GM12878 (cell line): ENCODE results near the gene CA5A. TPM values are rescaled to one million over a fixed set of nuclear protein-coding genes. Genes with fewer than 3 reads are reported as not detected.
A peak's percentile ranks its signal among the peaks of the same experiment; 100 is the strongest.

Experiments used
- ATAC-seq: fragments of 200-7000 bp; cut with Tn5 transposase; 3 replicates; pipeline ENCODE4 v1.9.1; 2020; ENCODE audit warnings: mild to moderate bottlenecking, moderate library complexity
- BruUV-seq: library from RNA; stranded (reverse); fragments of 400-500 nt; replicated peaks from 2 replicates; lab custom pipeline; 2021; lab: Mats Ljungman, UMichigan
- CTCF ChIA-PET: fragments of 300-600 bp; sonication (Branson Sonifier 250); formaldehyde crosslinking; extraction: SDS; loops from one replicate; lab custom pipeline; 2021; ENCODE audit warnings: inconsistent platforms; lab: Yijun Ruan, JAX
- POLR2A ChIA-PET: fragments of 350-600 bp; formaldehyde crosslinking; extraction: SDS; loops from one replicate; lab custom pipeline; 2021; ENCODE audit warnings: inconsistent platforms; lab: Charles Lee
- RAD21 ChIA-PET: fragments of 300-600 bp; sonication (Branson Sonifier 250); formaldehyde crosslinking; loops from one replicate; lab custom pipeline; 2023; ENCODE audit warnings: antibody characterized with exemption; ENCODE audit not compliant: unreplicated experiment; lab: Charles Lee
- SMC1A ChIA-PET: fragments of 300-600 bp; sonication (Branson Sonifier 250); formaldehyde crosslinking; loops from one replicate; lab custom pipeline; 2023; ENCODE audit not compliant: unreplicated experiment, uncharacterized antibody; lab: Charles Lee
- DNase-seq: peaks from one replicate; pipeline ENCODE4 v3.0.0-alpha.2; 2011; ENCODE audit warnings: low read depth, low spot score
- FAIRE-seq: peaks from 3 replicates; lab custom pipeline; 2011; peaks lifted over from hg19 to GRCh38; lab: Jason Lieb, UNC
- H2AFZ ChIP-seq: 2 replicates; pipeline ENCODE4 v1.6.0; 2011; ENCODE audit warnings: low read depth, low read length, control low read depth; ENCODE audit not compliant: control insufficient read depth
- H3K27ac ChIP-seq: 2 replicates; pipeline ENCODE4 v1.5.1; 2011; ENCODE audit warnings: control low read depth; ENCODE audit not compliant: control insufficient read depth, insufficient read depth
- H3K27me3 ChIP-seq, 2 experiments: replicated peaks in 1 of 2; 2 replicates each; pipeline versions ENCODE4 v1.6.0 to v1.6.1; 2011; ENCODE audit warnings: low read length in 1 of 2; ENCODE audit not compliant: control insufficient read depth in 2 of 2, insufficient read depth in 2 of 2
- H3K36me3 ChIP-seq, 2 experiments: 2 replicates each; pipeline ENCODE4 v1.5.1; 2011; ENCODE audit warnings: low read length in 1 of 2; ENCODE audit not compliant: control insufficient read depth in 2 of 2, insufficient read depth in 2 of 2
- H3K4me1 ChIP-seq: 2 replicates; pipeline ENCODE4 v1.6.1; 2011; ENCODE audit warnings: mild to moderate bottlenecking, low read length, moderate library complexity, mixed read lengths; ENCODE audit not compliant: control insufficient read depth, insufficient read depth
- H3K4me2 ChIP-seq: 2 replicates; pipeline ENCODE4 v1.6.0; 2011; ENCODE audit warnings: control low read depth; ENCODE audit not compliant: control insufficient read depth, insufficient read depth
- H3K4me3 ChIP-seq: fragments of 200-600 bp; sonication (generic); 2 replicates; pipeline ENCODE4 v1.5.1; 2016
- H3K79me2 ChIP-seq: 2 replicates; pipeline ENCODE4 v1.6.0; 2011; ENCODE audit warnings: low read length; ENCODE audit not compliant: control insufficient read depth, insufficient read depth
- H3K9ac ChIP-seq: 2 replicates; pipeline ENCODE4 v1.8.0; 2011; ENCODE audit warnings: low read length, control low read depth, mixed read lengths; ENCODE audit not compliant: control insufficient read depth, insufficient read depth
- H3K9me3 ChIP-seq: replicated peaks from 3 replicates; pipeline ENCODE4 v1.5.1; 2011; ENCODE audit warnings: mild to moderate bottlenecking, low read length; ENCODE audit not compliant: control insufficient read depth, insufficient read depth
- H4K20me1 ChIP-seq: 2 replicates; pipeline ENCODE4 v1.6.0; 2011; ENCODE audit not compliant: control insufficient read depth, insufficient read depth
- BHLHE40 ChIP-seq, 2 experiments: fragments of 450-650 bp in 1 of 2; IDR thresholded peaks; 2 replicates each; pipeline ENCODE4 v1.6.1; 2011 to 2017; ENCODE audit warnings: low read depth in 2 of 2, borderline replicate concordance in 1 of 2, improper control_type of control experiment in 1 of 2, low read length in 1 of 2, mild to moderate bottlenecking in 1 of 2
- CHD4 ChIP-seq: fragments of 200-600 bp; sonication (generic); IDR thresholded peaks from 2 replicates; pipeline ENCODE4 v1.6.1; 2016; ENCODE audit warnings: mild to moderate bottlenecking
- HDGF ChIP-seq: fragments of 450-650 bp; IDR thresholded peaks from 2 replicates; pipeline ENCODE4 v1.6.1; 2016; ENCODE audit warnings: antibody characterized with exemption
- IKZF1 ChIP-seq: fragments of 450-650 bp; conservative IDR thresholded peaks from 2 replicates; pipeline ENCODE4 v1.6.1; 2017; ENCODE audit warnings: antibody characterized with exemption, mild to moderate bottlenecking
- MEF2A ChIP-seq: IDR thresholded peaks from 2 replicates; pipeline ENCODE4 v1.6.1; 2011; ENCODE audit warnings: low read depth, mild to moderate bottlenecking, low read length, moderate library complexity; ENCODE audit not compliant: insufficient read depth
- POLR2A ChIP-seq: IDR thresholded peaks from 2 replicates; pipeline ENCODE4 v1.6.1; 2011; ENCODE audit warnings: low read depth, mild to moderate bottlenecking, low read length
- POLR2AphosphoS5 ChIP-seq: IDR thresholded peaks from 2 replicates; pipeline ENCODE4 v1.6.1; 2011; ENCODE audit warnings: mild to moderate bottlenecking, low read length, inconsistent platforms
- TCF12 ChIP-seq: IDR thresholded peaks from 2 replicates; pipeline ENCODE4 v1.6.1; 2011; ENCODE audit warnings: low read depth, mild to moderate bottlenecking, low read length
- TCF3 ChIP-seq: IDR thresholded peaks from 2 replicates; pipeline ENCODE4 v1.6.1; 2012; ENCODE audit warnings: low read depth, mild to moderate bottlenecking, low read length, borderline replicate concordance; ENCODE audit not compliant: insufficient read depth
- YBX1 ChIP-seq: fragments of 450-650 bp; IDR thresholded peaks from 2 replicates; pipeline ENCODE4 v1.6.1; 2016; ENCODE audit warnings: antibody characterized with exemption
- ZBTB40 ChIP-seq: fragments of 450-650 bp; IDR thresholded peaks from 2 replicates; pipeline ENCODE4 v1.6.1; 2016; ENCODE audit warnings: mild to moderate bottlenecking, moderate library complexity, borderline replicate concordance
- WGBS: methylation state at CpG from one replicate; pipeline ENCODE4 v1.1.6; 2016; ENCODE audit warnings: low lambda C conversion rate; ENCODE audit not compliant: insufficient replicate concordance, insufficient coverage; ENCODE audit errors: missing lambda C conversion rate; 5-methylcytosine and 5-hydroxymethylcytosine counted together
- in situ Hi-C: fragments of 300-500 bp; cut with MboI; formaldehyde crosslinking; loops from 9 replicates; pipeline ENCODE4 v1.14.3; 2018; ENCODE audit warnings: mixed read lengths
- intact Hi-C: fragments of 100-400 bp; cut with micrococcal nuclease; formaldehyde crosslinking; loops from one replicate; pipeline ENCODE4 v1.14.2; 2022; ENCODE audit not compliant: unreplicated experiment
- polyA plus RNA-seq, 11 experiments: library from polyadenylated mRNA; depleted of rRNA in 4 of 11; unstranded in 6 of 11; stranded (reverse) in 5 of 11; fragments of >200 nt; fragmentation: Nextera tagmentation in 4 of 11; fragmentation: Illumina TruSeq in 1 of 11; extraction: Ambion mirVana in 4 of 11; extraction: Trizol in 1 of 11; gene quantifications; 1 replicate in 1 of 11; 2 replicates in 10 of 11; pipeline versions ENCODE4 v1.2.1 to v1.2.3, GENCODE V29; 2011 to 2016; ENCODE audit warnings: inconsistent platforms in 2 of 11, missing spikeins in 2 of 11, low read depth in 1 of 11
- total RNA-seq, 4 experiments: library from RNA; depleted of rRNA in 3 of 4; stranded (reverse); fragments of >200 nt in 3 of 4; fragmentation: Illumina TruSeq in 1 of 4; extraction: Trizol in 1 of 4; gene quantifications; 2 replicates each; pipeline versions ENCODE4 v1.2.1 to v1.2.3, GENCODE V29; 2013 to 2021
- TF ChIP-seq, protein P1 (sequence below): IDR thresholded peaks from 2 replicates; pipeline ENCODE4 v1.6.1; 2011; ENCODE audit warnings: borderline replicate concordance, low read depth, mild to moderate bottlenecking, moderate library complexity, low read length; ENCODE audit not compliant: insufficient read depth, poor library complexity, severe bottlenecking
- TF ChIP-seq, protein P2 (sequence below): IDR thresholded peaks from 2 replicates; pipeline ENCODE4 v1.6.1; 2011; ENCODE audit warnings: low read depth, mild to moderate bottlenecking, low read length, moderate library complexity, borderline replicate concordance; ENCODE audit errors: extremely low read depth
- TF ChIP-seq, protein P3 (sequence below): fragments of 450-650 bp; formaldehyde crosslinking; IDR thresholded peaks from 2 replicates; pipeline ENCODE4 v1.5.0; 2022; ENCODE audit warnings: mild to moderate bottlenecking, missing genetic modification characterization

Gene CA5A
- total and polyA plus RNA-seq, 10 of the 15 experiments (the other 5 are each of a cell fraction or from before 2014, with no cell fraction given), result not detected

DNA sequence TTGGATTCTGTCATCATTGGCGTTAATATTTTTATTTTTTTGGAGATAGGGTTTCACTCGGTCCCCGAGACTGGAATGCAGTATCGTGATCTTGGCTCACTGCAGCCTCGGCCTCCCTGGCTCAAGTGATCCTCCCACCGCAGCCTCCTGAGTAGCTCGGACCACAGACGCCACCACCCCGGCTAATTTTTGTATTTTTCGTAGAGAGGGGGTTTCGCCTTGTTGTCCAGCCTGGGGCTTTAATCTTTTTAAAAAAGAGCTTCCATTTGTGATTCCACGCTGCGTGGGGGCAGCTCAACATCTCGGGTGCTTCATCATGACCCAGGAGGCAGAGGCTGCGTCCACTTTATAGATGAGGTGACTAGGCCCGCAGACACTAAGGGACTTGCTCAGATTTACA is 16.4 kb upstream of the CA5A start:
- intact Hi-C loops, result loop anchor here (5.0 to 10.0 kb wide), 2 partner anchors 92 to 175 kb away; no protein-coding TSS in a partner anchor
- no TSS peak for BruUV-seq
- RAD21 ChIA-PET, result no interaction called here
- POLR2A ChIA-PET, result interaction anchor here (0.6 to 1.4 kb wide), 4 partner anchors 15 to 146 kb away, joined by 3 to 5 read pairs (median 3); no protein-coding TSS in a partner anchor
- Histone ChIP-seq H3K27ac (no peak overlapping the region), H2AFZ (no peak overlapping the region), H3K27me3 (no peaks in the 10 kb centered on the region), H3K9ac (peak overlapping the region; percentile 100), H3K4me3 (peak overlapping the region; percentile 91), H3K4me2 (peak overlapping the region; percentile 83), H4K20me1 (no peaks in the 10 kb centered on the region), H3K9me3 (no peaks in the 10 kb centered on the region), H3K4me1 (peaks cover 28% of the 10 kb centered on the region), H3K36me3 (peaks cover 0 to 8% of the 10 kb centered on the region in 2 experiments; a peak in 1 of 4 replicates), H3K79me2 (peaks cover 58% of the 10 kb centered on the region)
- no peak for ATAC-seq
- CTCF ChIA-PET, result interaction anchor here (0.9 to 1.8 kb wide), 6 partner anchors 10 to 619 kb away, joined by 3 to 4 read pairs (median 3); no protein-coding TSS in a partner anchor
- in situ Hi-C loops, result loop anchor here (25.0 kb wide), 1 partner anchor 485 kb away; no protein-coding TSS in a partner anchor
- no peak for FAIRE-seq
- no peak for DNase-seq
- SMC1A ChIA-PET, result interaction anchor here (1.6 kb wide), 1 partner anchor 174 kb away, joined by 5 read pairs; no protein-coding TSS in a partner anchor
- TF ChIP-seq POLR2A (no peak), POLR2AphosphoS5 (no peak), YBX1 (no peak), BHLHE40 (IDR thresholded peaks at IDR 0.05; ENCODE audit: borderline replicate concordance in 1 of 2, low read depth in 2 of 2, low read length in 1 of 2) (no peak), ZBTB40 (no peak), TCF12 (no peak), TCF3 (no peak), MEF2A (no peak), CHD4 (no peak), HDGF (no peak), IKZF1 (no peak)
- TF ChIP-seq, protein P1, sequence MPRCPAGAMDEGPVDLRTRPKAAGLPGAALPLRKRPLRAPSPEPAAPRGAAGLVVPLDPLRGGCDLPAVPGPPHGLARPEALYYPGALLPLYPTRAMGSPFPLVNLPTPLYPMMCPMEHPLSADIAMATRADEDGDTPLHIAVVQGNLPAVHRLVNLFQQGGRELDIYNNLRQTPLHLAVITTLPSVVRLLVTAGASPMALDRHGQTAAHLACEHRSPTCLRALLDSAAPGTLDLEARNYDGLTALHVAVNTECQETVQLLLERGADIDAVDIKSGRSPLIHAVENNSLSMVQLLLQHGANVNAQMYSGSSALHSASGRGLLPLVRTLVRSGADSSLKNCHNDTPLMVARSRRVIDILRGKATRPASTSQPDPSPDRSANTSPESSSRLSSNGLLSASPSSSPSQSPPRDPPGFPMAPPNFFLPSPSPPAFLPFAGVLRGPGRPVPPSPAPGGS, result no peak
- TF ChIP-seq, protein P2, sequence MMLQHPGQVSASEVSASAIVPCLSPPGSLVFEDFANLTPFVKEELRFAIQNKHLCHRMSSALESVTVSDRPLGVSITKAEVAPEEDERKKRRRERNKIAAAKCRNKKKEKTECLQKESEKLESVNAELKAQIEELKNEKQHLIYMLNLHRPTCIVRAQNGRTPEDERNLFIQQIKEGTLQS, result no peak
- TF ChIP-seq, protein P3, sequence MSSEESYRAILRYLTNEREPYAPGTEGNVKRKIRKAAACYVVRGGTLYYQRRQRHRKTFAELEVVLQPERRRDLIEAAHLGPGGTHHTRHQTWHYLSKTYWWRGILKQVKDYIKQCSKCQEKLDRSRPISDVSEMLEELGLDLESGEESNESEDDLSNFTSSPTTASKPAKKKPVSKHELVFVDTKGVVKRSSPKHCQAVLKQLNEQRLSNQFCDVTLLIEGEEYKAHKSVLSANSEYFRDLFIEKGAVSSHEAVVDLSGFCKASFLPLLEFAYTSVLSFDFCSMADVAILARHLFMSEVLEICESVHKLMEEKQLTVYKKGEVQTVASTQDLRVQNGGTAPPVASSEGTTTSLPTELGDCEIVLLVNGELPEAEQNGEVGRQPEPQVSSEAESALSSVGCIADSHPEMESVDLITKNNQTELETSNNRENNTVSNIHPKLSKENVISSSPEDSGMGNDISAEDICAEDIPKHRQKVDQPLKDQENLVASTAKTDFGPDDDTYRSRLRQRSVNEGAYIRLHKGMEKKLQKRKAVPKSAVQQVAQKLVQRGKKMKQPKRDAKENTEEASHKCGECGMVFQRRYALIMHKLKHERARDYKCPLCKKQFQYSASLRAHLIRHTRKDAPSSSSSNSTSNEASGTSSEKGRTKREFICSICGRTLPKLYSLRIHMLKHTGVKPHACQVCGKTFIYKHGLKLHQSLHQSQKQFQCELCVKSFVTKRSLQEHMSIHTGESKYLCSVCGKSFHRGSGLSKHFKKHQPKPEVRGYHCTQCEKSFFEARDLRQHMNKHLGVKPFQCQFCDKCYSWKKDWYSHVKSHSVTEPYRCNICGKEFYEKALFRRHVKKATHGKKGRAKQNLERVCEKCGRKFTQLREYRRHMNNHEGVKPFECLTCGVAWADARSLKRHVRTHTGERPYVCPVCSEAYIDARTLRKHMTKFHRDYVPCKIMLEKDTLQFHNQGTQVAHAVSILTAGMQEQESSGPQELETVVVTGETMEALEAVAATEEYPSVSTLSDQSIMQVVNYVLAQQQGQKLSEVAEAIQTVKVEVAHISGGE (CRISPR knock-in tag), result no peak
- WGBS, result 92% methylated on average over 16 of the region's 16 CpGs
